ENCODE data around the gene WDR20. TPM values are rescaled to one million over a fixed set of nuclear protein-coding genes. Genes with fewer than 3 reads are reported as not detected.

Gene WDR20
- total and polyA plus RNA-seq, 2 donors (not counting 3 experiments of a cell fraction or from before 2014, with no cell fraction given): 12.2 to 22.4 TPM

DNA sequence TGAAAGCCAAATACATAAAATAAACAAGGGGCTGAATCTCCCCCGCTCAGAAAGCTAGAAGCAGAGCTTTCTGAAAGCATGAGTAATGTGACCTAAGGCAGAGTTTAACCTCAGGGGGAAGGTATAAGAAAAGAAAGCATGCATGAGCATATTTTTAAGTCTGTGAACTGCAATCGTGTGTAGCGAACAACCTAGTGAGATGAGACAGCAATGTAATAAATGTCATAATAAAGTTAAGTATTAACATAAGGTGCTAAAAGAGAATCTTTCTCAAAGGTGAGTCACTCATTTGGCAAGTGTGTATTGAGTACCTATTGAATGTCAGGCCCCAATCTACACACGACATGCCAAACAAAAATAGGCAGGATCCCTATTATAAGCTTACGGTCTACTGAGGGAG lies 14.2 kb upstream of the WDR20 start:
- TF ChIP-seq, protein P1, sequence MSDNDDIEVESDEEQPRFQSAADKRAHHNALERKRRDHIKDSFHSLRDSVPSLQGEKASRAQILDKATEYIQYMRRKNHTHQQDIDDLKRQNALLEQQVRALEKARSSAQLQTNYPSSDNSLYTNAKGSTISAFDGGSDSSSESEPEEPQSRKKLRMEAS (IDR thresholded peaks at IDR 0.05; ENCODE audit: insufficient read depth, insufficient read length): no peak
- Histone ChIP-seq H3K4me3 (replicated peaks in 1 of 3; ENCODE audit: insufficient read depth in 1 of 3, low read depth in 1 of 3, low read length in 3 of 3) (no peak overlapping the region), H2AFZ (ENCODE audit: low read depth, low read length) (no peak overlapping the region), H3K9me1 (replicated peaks; ENCODE audit: control insufficient read depth, extremely low read depth, insufficient read depth, low read length) (no peaks in the 10 kb centered on the region), H4K20me1 (replicated peaks; ENCODE audit: control insufficient read depth, extremely low read depth, insufficient read depth, low read length) (no peaks in the 10 kb centered on the region), H3K79me2 (ENCODE audit: control insufficient read depth, insufficient read depth, low read length) (no peaks in the 10 kb centered on the region), H3K27me3 (ENCODE audit: control insufficient read depth in 2 of 2, insufficient read depth in 2 of 2, low read length in 2 of 2) (no peaks in the 10 kb centered on the region), H3K4me1 (ENCODE audit: control insufficient read depth, extremely low read depth, insufficient read depth, low read length) (peaks cover 4% of the 10 kb centered on the region), H3K27ac (ENCODE audit: insufficient read depth, low read depth, low read length) (no peak overlapping the region), H3K9me3 (replicated peaks; ENCODE audit: control insufficient read depth, insufficient read depth, low read length) (no peaks in the 10 kb centered on the region), H3K4me2 (ENCODE audit: insufficient read depth, low read length) (no peak overlapping the region), H3K36me3 (ENCODE audit: control insufficient read depth in 2 of 2, extremely low read depth in 1 of 2, insufficient read depth in 2 of 2, low read length in 2 of 2) (no peaks in the 10 kb centered on the region), H3K9ac (replicated peaks; ENCODE audit: extremely low read depth, insufficient read depth, low read length) (no peak overlapping the region)
- intact Hi-C loops (cut with micrococcal nuclease): no loop called here
- FAIRE-seq (no peak), DNase-seq (ENCODE audit: low read depth, low spot score) (peak; percentile 6)
- dilution Hi-C loops (cut with MboI; ENCODE audit: extremely low pct_ligation_motif_present, low sequenced_read_pairs): no loop called here
- POLR2A ChIA-PET: no interaction called here
- BruUV-seq (replicated peaks): no TSS peak
- CTCF ChIA-PET: interaction anchor here (1.1 kb wide), 1 partner anchor 189 kb away, joined by 3 read pairs; no protein-coding TSS in a partner anchor

DNA sequence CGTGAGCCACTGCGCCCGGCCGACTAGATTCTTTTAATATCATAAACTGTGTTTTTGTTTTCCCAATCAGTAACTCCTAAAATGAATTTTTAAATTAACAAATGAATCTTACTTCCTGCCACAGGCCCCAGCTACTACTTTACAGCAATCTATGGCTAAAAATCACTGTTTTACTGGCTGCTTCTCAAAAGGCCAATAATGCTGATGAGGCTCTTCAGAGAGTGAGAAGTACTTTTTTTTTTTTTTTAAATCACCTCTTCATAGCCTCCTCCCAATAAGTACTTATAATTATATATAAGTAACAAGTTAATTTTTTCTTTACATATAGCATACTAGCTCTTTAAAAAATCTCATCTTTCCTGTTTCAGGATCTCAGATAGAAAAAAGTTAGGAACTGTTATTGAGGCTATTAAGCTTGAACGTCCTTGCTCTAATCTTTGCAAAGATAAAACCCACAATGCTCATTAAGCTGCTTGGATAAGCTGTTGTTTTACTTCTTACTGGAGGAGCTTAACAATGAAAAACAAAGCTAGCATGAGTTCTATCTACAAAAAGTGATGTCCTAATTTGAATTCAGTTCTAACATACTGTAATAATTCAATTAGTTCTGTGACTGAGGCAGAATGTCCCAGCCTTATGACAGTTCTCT lies 12.8 kb upstream of the WDR20 start:
- H4K20me1 ChIP-seq (replicated peaks; ENCODE audit: control insufficient read depth, extremely low read depth, insufficient read depth, low read length): no peaks in the 10 kb centered on the region
- no peaks in the 10 kb centered on the region for H3K9me1 ChIP-seq (replicated peaks; ENCODE audit: control insufficient read depth, extremely low read depth, insufficient read depth, low read length)
- dilution Hi-C loops (cut with MboI; ENCODE audit: extremely low pct_ligation_motif_present, low sequenced_read_pairs) (no loop called here), intact Hi-C loops (cut with micrococcal nuclease) (no loop called here)
- no TSS peak for BruUV-seq (replicated peaks)
- ChIA-PET POLR2A (interaction anchor here (0.7 kb wide), 2 partner anchors 12 to 178 kb away, joined by 3 to 5 read pairs; no protein-coding TSS in a partner anchor), CTCF (interaction anchor here (0.7 to 1.2 kb wide), 4 partner anchors 16 to 499 kb away, joined by 3 to 4 read pairs (median 3); no protein-coding TSS in a partner anchor)
- no peaks in the 10 kb centered on the region for H3K36me3 ChIP-seq (ENCODE audit: control insufficient read depth in 2 of 2, extremely low read depth in 1 of 2, insufficient read depth in 2 of 2, low read length in 2 of 2)
- FAIRE-seq (no peak), DNase-seq (ENCODE audit: low read depth, low spot score) (no peak)
- TF ChIP-seq, protein P1 (IDR thresholded peaks at IDR 0.05; ENCODE audit: insufficient read depth, insufficient read length): no peak
- TF ChIP-seq EZH2 (IDR thresholded peaks at IDR 0.05; ENCODE audit: borderline replicate concordance, low read depth, low read length, severe bottlenecking): no peak
- TF ChIP-seq POLR2AphosphoS5 (IDR thresholded peaks at IDR 0.05; ENCODE audit: insufficient read depth, low read depth, low read length): no peak
- TF ChIP-seq, protein P2, sequence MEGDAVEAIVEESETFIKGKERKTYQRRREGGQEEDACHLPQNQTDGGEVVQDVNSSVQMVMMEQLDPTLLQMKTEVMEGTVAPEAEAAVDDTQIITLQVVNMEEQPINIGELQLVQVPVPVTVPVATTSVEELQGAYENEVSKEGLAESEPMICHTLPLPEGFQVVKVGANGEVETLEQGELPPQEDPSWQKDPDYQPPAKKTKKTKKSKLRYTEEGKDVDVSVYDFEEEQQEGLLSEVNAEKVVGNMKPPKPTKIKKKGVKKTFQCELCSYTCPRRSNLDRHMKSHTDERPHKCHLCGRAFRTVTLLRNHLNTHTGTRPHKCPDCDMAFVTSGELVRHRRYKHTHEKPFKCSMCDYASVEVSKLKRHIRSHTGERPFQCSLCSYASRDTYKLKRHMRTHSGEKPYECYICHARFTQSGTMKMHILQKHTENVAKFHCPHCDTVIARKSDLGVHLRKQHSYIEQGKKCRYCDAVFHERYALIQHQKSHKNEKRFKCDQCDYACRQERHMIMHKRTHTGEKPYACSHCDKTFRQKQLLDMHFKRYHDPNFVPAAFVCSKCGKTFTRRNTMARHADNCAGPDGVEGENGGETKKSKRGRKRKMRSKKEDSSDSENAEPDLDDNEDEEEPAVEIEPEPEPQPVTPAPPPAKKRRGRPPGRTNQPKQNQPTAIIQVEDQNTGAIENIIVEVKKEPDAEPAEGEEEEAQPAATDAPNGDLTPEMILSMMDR (IDR thresholded peaks at IDR 0.05; ENCODE audit: extremely low read depth in 1 of 2, insufficient read depth in 1 of 2, low read depth in 1 of 2, low read length in 2 of 2): no peak
- TF ChIP-seq GATA2 (IDR thresholded peaks at IDR 0.05; ENCODE audit: insufficient read depth, insufficient read length, low read depth, low read length): no peak
- TF ChIP-seq JUN (IDR thresholded peaks at IDR 0.05; ENCODE audit: borderline replicate concordance, insufficient read depth, insufficient read length, low read depth): no peak
- TF ChIP-seq POLR2A (IDR thresholded peaks at IDR 0.05; ENCODE audit: low read depth, low read length): no peak
- no peak for TF ChIP-seq FOS (IDR thresholded peaks at IDR 0.05; ENCODE audit: borderline replicate concordance, insufficient read depth, low read length)
- TF ChIP-seq MYC (IDR thresholded peaks at IDR 0.05; ENCODE audit: low read depth, low read length): no peak
- no peak overlapping the region for H3K4me3 ChIP-seq (replicated peaks in 1 of 3; ENCODE audit: insufficient read depth in 1 of 3, low read depth in 1 of 3, low read length in 3 of 3)
- no peaks in the 10 kb centered on the region for H3K27me3 ChIP-seq (ENCODE audit: control insufficient read depth in 2 of 2, insufficient read depth in 2 of 2, low read length in 2 of 2)
- no peaks in the 10 kb centered on the region for H3K9me3 ChIP-seq (replicated peaks; ENCODE audit: control insufficient read depth, insufficient read depth, low read length)
- no peak overlapping the region for H2AFZ ChIP-seq (ENCODE audit: low read depth, low read length)
- H3K27ac ChIP-seq (ENCODE audit: insufficient read depth, low read depth, low read length): no peak overlapping the region
- H3K9ac ChIP-seq (replicated peaks; ENCODE audit: extremely low read depth, insufficient read depth, low read length): no peak overlapping the region
- no peaks in the 10 kb centered on the region for H3K79me2 ChIP-seq (ENCODE audit: control insufficient read depth, insufficient read depth, low read length)
- peaks cover 4% of the 10 kb centered on the region for H3K4me1 ChIP-seq (ENCODE audit: control insufficient read depth, extremely low read depth, insufficient read depth, low read length)
- H3K4me2 ChIP-seq (ENCODE audit: insufficient read depth, low read length): no peak overlapping the region
